NCI-H1694 treated with DMSO at 0.1 percent for 48 hours (cell line): ENCODE results near the gene NAMPT.
"Not testable (repeated sequence)": the region's sequence is repeated elsewhere in the genome, so short reads cannot be mapped to it uniquely, and the experiment has no call there.

Experiments
- DNase-seq: peaks from one replicate; lab custom pipeline; 2025; lab: John Stamatoyannopoulos, UW

Gene NAMPT

DNA sequence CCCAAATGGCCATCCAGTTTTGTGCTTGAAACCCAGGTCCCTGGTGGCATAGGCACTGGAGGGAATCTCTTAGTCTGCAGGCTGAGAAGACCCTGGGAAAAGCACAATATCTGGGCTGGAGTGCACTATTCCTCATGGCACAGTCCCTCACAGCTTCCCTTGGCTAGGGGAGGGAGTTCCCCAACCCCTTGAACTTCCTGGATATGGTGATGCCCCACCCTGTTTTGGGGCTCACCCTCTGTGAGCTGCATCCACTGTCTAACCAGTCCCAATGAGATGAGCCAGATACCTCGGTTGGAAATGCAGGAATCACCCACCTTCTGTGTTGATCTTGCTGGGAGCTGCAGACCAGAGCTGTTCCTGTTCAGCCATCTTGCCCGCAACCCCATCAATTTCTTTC, 19.8 kb upstream of the NAMPT start:
- no peak for DNase-seq

DNA sequence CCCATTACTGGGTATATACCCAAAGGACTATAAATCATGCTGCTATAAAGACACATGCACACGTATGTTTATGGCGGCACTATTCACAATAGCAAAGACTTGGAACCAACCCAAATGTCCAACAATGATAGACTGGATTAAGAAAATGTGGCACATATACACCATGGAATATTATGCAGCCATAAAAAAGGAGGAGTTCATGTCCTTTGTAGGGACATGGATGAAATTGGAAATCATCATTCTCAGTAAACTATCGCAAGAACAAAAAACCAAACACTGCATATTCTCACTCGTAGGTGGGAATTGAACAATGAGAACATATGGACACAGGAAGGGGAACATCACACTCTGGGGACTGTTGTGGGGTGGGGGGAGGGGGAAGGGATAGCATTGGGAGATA, 13.8 kb upstream of the NAMPT start:
- DNase-seq: not testable (repeated sequence)

DNA sequence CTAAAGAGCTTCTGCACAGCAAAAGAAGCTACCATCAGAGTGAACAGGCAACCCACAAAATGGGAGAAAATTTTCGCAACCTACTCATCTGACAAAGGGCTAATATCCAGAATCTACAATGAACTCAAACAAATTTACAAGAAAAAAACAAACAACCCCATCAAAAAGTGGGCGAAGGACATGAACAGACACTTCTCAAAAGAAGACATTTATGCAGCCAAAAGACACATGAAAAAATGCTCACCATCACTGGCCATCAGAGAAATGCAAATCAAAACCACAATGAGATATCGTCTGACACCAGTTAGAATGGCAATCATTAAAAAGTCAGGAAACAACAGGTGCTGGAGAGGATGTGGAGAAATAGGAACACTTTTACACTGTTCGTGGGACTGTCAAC, 13.4 kb upstream of the NAMPT start:
- DNase-seq: not testable (repeated sequence)

DNA sequence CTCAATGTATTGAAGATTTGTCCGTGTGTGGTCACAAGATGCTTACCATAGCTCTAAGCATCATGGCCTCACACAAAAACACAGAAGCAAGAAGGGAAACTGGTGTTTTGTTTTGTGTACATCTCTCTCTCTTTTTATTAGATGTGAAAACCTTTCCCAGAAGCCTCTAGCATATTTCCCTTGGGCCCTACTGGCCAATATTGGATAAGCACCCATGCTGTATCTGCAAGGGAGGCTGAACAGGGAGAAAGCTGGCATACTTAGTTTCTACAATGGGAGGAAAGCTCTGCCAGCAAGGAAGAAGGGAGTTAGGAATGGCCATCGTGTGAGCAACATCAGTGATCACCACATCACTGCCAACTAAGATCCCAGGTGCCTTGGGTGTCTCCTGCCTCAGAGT, 9.6 kb upstream of the NAMPT start:
- DNase-seq: no peak

DNA sequence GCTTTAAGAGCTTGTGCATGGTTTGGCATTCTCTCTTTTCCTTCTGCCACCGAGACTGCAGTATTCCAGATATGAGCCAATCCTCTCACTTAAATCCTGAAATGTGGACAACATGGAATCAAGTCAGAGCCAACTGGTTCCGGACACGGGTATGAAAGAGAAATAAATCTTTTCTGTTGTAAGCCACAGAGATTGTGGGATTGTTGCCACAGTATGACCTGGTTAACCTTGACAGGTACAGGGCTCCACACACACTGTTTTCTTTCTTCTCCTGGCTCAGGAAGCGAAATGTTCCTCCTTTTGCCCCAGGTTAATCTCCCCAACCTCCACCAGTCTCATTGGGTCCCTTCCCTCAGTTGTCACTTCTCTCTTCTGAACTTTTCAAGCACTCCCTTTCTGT, 6.5 kb upstream of the NAMPT start:
- no peak for DNase-seq

DNA sequence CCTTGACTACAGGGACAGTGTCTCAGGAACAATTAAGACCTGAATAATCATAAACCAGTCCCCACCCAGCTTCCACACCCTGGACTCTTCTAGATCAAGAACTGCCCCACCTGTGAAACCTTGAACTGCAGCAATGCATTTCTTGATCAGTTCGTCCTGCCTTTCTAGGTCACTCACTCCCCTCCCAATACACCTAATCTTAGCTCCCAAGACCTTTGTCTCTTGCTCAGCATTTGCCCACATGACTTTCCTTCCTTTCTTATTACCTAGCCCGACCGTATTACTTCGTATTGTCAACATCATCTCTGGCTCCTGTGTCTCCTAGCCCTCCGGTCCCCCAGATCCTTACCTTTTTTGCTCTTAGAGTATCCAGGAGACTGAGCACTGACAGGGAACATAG, 5.5 kb upstream of the NAMPT start:
- no peak for DNase-seq

DNA sequence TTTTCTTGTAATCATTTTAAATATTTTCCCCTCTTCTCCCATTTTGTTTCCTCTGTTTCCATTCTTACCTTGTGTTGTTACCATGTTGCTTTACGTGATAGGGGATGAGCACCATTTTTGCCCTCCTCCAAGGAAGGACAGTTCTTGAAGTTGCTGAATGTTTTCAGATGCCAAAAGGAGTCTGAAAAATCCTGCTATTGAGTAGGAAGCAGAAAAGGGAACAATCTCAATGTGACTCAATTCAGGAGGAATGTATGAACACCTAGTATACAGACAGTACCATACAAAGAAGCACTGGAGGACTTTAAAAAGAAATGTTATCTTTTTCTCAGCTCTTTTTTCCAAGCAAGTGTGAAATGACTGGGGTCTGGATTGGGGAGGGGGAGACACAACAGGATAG, 5.1 kb upstream of the NAMPT start:
- no peak for DNase-seq

DNA sequence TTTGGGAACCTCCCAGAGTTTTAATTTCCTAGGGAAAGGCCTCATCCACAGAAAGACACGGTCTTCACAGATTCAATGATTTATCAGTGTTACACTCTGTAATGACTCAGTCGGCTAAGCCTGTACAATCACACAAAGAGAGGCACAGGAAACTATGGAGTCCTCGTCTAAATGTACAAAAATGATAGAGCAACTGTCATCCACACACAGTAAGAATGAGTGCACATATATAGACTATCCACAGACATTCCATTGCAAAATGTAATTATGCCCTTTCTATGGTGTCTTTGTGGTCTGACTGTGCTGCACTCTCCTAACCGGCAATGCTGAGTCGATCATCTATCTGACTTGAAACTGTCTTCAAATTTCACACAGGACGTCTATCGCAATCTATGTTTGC, 3.5 kb upstream of the NAMPT start:
- no peak for DNase-seq

DNA sequence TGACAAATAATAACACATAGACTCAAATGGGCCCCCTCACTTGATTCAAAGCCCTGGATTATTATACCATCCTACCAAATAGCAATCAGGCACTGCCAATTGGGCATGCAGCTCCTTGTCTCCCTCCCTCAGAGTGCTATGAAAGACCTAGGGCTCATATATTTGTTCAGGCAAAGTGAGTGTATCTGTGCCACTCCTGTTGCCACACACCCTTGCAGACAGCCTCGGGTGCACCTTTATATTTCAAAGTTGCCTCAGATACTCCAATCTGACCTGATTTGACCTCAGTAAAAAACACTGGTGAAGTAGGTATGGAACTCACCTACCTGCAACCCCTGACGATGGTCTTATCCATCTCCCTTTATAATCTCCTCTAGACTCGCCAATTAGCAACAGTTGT, 3.0 kb upstream of the NAMPT start:
- no peak for DNase-seq

DNA sequence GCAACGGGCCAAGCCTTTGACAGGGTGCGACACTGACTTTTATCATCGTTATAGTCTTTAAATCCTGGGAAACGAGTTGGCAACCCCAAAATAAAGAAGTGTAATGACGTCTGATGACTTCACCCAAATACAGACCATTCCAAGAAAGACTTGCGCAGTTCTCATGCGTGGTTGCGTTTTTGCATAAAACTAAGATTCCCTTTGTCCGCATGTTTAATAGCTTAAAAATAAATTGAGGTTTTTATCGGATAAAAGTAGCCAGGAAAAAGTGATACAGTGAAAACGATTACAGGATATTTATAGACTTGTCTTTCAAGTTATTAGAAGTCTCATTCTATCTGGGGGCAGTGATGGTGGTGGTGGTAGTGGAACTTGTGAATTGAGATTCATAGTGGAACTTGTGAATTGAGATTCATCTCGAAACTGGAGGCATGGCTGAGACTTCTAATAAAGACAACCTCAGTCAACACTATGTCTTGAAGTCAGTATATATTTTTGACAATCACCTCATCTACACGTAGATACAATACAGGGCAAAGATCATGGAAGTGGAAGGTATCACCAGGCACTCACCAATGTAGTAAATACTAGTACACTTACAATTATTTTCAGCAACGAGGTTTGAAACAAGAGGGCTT, 1.2 kb upstream of the NAMPT start:
- no peak for DNase-seq

DNA sequence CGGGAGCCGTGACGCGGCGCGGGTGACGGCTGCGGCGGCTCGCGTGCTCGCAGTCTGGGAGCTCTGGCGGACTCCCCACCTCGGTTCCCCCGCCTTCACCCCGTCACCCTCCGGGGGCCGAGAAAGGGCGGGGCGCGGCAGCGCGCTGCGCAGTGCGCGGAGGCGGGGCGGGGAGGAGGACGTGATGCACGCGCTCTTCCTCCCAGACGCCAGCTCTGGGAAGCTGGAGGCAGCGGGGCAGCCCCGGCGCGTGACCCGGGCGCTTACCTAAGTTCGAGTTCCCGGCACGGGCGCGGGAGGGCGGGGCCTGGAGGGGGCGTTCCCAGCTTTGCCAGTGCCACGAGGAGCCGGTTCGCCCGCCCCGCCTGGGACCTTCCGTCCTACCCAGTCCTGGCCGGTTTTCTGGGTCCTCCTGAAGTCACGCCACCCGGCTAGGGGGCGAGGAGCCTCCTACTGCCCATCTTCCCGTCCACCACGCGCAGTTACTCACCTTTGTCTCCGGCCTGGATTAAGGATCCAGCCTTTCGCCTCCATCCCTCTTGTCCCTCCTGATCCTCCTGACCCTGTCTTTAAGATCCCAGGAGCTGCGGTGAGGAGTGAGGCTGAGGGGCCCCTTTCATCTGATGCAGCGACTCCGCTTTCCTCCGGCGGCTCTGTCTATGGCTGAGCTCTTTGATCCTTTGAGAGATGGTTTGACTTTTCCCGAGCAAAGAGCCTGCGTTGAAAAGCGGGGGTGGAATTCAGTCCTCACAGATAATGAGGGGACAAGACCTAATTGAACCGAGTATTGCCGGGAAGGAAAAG, 470 bp upstream of the NAMPT start:
- peak; percentile 95 for DNase-seq

DNA sequence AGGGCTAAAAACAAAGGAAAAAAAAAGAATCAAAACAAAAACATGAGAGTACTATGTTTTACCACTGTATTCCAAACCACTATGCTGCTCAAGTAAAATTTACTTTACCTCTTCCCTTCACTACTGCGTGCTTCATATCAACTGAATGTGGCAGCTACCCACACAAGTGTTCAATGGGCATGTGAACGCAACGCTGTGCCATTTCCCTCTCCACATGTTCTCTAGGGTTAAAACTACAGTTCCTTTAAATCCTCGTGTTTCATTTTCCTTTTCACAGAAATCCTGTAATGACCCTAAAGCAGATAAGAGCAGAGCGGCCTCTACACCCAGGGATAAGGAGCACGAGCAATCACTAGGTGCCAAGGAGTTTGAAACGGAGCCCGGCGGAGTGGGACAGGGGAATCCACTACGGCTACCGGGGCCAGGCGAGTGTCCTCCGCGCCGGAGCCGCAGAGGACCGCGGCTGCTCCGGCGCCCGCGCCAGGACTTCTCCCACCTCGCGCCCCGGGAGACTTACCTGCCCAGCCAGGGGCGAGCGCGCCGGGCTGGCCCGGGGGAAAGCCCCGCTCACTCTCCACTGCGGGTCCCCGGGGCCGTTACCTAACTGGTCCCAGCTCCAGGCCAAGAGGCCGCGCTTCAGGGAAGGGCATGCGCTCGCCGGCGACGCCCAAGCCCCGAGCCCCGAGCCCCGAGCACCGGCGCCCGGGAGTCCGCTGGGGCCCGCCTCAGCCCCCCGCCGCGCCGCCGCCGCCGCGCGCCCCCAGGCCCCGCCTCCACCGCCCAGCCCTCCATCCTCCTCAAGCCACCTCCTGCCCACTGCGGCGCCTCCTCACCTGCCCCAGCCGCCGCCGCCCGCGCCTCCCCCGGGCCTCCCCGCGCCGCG, 711 bp downstream of the NAMPT start:
- DNase-seq: peak; percentile 46

DNA sequence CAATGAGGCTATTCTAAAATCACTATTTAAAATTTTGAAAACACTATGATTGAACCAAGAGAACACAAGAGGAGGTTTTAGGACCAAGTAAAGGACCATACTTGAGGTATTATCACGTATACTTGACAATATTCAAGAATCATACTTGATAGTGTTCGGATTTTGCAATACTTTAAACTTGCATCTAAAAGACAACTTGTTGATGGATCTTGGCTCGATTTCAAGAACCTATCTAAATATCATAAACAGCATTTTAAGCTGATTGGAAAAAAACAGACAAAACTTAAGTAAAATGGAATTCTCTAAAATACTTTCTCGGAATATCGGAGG, 1.3 kb downstream of the NAMPT start:
- DNase-seq: no peak

DNA sequence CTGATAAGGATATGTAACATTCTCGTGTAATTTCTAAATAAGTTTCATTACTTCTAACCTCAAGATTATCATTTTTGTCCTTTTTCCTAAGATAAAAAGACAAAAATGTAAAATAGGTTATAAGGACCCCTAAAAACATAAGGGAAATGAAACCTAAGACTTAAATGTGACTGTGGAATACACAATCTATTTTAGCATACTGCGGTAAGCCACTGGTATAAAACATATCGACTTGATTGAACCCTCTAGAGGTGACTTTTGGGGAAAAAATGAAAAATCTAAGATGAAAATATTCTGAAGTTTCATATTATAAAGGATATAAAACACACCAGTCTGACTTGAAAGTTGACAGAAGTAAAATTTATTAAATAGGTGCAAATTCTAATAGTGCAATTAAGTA, 1.9 kb downstream of the NAMPT start:
- no peak for DNase-seq

DNA sequence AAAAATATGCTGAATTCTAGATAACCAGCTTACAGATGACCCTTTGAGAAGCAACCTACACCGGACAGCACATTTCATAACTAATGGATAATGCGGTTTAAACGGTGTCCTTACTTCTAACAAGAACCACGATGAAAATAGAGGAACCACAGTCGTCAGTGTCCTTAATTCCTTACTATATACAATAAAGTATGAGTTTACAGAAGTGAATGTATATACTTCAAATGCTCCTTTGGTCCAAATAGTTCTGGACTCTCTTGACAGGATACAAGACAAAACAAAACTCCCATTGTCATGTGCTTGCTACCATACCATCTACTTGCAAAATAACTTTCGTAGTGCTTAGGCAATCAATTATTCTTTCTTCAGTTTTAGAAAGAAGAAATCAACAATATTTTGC, 2.4 kb downstream of the NAMPT start:
- no peak for DNase-seq

DNA sequence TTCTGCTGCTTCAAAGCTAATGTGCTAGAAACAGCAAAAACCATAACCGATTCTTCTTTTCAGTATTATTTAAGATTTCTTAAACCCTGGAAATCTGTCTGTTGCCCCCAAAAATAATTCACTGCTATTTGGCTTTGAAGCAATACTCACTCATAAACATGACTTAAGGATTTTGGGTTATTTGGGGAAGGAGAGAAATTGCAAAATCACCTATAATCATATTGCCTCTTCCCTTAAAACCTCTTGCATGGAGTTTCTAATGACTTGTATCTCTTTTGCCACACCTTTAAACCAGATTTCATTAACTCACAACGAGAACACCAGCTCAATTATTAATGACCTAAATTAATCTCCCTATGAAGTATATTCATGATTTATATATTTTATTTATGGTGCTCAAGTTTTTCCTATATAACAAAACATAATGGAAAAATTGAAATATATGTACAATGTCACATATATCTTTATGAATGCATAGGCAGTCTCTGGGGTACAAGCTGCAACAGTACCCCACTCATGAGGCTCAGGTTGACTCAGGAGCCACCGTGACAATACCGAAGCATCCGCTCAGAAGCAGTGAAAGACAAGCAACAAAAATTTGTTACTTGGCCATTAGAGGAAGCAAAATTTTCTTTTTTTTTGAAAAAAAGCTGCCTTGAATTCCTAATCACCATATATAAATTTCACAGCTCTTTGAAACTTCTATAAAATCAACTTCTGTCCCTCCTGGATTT, 3.0 kb downstream of the NAMPT start:
- DNase-seq: no peak

DNA sequence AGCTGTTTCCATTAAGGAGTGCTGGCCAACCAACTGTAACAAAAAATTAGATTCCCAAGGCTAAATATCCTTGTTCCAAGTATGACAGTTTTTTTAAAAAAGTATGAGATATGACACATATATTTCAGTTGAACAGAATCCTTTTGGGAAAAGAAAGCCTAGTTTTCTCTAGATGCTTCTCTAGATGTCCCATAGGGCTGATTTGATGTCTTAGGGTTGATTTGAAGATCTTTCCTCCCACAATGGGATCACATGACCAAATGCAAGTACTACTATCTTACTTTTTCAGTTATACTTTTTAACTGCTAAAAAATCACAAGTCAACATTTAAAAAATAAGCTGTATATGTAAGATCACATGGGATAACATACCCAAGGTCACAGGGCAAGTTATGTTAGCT, 3.7 kb downstream of the NAMPT start:
- no peak for DNase-seq

DNA sequence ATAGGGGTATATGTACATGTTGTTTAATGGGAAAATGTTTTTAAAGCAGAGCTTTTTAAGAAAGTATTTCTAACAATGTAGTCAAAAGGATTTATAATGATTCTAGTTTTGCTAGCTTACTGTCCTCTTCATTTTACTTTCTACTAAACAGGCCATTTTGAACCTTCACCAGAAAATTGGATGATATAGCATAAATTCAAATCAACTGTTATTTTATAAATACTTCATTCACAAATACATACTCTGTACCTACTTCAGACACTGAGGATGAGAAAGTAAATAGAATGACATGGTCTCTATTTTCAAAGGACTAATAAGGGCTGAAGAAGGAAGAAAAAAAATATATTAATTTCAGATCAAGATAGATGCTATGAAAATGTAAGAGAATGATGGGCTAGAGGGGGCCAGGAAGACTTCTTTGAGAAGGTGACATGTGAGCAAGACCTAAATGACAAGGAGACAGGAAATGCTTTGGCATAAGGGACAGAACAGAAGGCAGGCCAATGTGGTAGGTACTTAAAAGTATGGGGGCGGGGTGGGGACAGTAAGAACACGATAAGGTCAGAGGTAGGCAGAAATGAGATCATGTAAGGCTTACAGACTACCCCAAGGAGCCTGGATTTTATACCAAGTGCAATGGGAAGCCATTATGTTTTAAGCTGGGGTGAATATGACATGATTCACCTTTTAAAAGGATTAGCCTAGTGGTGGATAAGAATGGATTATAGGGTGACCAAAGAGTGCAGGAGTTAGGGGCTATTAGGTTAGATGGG, 5.2 kb downstream of the NAMPT start:
- no peak for DNase-seq

DNA sequence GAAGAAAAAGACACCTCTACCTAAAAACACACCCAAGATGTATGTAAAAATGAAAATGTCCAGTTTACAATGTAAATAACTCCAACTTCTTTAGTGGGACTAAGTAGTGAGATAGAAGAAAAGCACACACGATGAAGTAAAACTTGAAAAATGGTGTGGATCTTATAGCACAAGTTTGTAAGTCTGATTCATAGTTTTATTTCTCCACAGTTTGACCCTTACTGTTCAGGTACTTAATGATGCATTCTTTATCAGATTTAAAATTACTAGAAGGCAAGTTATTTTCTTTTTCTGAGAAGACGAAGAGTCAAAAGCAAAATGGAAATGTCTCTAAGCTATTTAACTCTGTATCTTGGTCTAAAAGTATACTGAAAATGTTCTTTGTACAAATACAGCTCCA, 6.1 kb downstream of the NAMPT start:
- DNase-seq: no peak

DNA sequence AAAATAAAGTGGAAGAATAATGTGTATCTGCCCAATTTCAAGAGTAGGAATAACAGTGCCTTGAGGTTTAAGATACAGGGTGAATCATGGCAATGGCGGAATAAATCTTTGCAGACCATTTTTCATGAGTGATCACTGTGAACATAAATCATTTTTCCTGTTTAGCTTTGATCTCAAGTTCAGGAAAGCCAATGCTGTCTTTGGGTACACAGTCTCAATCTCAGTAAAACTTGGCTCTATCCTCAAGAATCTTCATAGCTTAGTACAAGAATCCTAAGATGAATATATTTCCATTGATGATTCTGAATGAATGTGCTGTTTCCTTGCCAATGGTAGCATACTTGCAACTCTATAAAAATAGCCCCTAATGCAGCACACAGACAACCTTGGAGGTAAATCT, 6.8 kb downstream of the NAMPT start:
- no peak for DNase-seq

DNA sequence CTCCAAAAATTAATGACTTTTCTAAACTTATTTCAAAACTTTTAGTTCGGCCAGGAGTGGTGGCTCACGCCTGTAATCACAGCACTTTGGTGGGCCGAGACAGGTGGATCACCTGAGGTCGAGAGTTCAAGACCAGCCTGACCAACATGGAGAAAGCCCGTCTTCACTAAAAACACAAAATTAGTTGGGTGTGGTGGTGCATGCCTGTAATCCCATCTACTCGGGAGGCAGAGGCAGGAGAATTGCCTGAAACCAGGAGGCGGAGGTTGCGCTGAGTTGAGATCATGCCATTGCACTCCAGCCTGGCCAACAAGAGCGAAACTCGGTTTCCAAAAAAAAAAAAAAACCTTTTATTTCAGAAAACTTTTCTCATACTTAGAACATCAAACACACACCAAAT, 8.3 kb downstream of the NAMPT start:
- DNase-seq: no peak
